GM21825 (cell line): Measurements from ENCODE around the gene GPC6.

Experiments used
- ATAC-seq: cut with Tn5 transposase; IDR thresholded peaks from one replicate; pipeline ENCODE4 v1.9.1; 2021; ENCODE audit warnings: mild to moderate bottlenecking, moderate library complexity; ENCODE audit not compliant: unreplicated experiment

The GPC6 gene

DNA sequence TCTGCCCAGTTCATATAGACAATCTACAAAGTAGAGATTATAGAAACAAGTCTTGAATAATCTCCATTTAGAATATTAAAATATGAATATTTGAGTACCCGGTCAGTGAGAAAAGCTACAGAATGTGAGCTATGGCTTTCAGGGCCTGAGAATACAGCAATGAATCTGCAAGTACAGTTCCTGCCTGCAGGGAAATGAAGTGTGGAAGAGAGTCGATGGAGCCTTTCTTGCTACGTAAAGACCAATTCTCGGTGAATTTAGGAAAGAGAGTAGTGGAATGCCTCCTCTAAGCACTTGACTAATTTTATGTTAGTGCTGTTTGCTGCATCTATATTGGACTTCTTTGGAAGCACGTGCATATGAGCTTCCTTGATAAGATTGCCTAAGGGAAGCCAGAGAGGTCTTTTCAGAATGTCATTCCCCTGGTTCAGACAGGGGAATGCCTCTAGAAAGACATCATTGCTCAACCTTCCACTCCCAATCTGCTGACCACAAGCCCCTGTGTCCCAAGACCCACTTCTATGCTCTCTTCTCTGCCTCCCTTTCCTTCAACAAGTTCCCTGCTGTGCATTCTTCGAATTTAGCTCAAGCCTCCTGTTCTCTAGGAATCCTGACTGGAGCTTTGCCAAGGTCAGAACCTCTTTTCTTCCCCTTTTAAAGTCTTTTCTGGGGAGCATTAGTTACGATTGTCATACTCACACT is 41.9 kb downstream of the GPC6 start:
- ATAC-seq = no peak

DNA sequence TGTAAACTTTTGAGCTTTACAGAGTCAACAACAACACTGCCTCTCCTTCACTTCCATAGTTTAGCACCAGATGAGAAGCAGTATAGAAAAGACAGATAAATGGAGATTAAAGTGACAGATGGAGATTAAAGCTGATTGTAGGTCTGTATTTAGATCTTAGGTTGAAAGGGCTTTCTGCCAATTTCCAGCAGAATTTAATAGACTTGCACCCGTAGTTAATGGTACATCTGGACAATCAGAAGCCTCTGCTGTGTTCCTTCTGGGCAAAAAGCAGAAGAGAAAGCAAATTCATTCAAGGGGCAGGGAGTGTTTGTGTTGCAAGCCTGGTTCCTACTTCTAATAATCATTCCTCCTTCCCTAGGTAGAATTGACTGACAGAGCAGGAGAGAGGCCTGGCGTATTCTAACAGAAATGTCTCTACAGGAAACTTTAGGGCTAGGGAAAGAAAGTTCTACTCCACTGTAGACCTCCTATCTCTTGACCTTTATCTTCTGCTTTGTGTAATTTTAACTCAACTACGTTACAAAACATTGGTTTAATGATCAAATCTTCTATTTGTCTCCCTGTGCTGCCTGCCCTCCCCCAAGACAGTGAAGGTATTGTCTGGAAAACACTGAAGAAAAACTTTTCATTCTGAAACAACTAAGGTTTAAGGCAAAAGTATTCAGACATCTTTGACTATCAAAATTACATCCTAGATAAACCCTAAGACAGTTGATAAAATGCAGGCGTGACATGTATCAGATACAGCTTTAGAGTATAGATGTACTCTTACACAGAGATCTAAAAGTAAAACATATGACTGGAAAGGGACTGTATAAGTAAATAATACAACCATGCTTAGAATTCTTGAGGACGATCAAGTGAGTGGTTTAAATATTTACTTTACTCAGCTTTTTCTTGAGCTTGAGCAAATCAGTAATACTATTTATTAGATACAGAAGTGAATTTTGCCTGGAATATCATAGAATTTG is 44.4 kb downstream of the GPC6 start:
- no peak for ATAC-seq

GRCh38 chr13:93279982-93280381 is 53.4 kb downstream of the GPC6 start:
- ATAC-seq = no peak

GRCh38 chr13:93280688-93281087 is 54.1 kb downstream of the GPC6 start:
- no peak for ATAC-seq

GRCh38 chr13:93283255-93283654 is 56.6 kb downstream of the GPC6 start:
- no peak for ATAC-seq

- no peak for ATAC-seq
Measured at GRCh38 chr13:93284064-93284463, 57.5 kb downstream of the GPC6 start.

GRCh38 chr13:93286047-93286446 is 59.4 kb downstream of the GPC6 start:
- ATAC-seq = no peak

DNA sequence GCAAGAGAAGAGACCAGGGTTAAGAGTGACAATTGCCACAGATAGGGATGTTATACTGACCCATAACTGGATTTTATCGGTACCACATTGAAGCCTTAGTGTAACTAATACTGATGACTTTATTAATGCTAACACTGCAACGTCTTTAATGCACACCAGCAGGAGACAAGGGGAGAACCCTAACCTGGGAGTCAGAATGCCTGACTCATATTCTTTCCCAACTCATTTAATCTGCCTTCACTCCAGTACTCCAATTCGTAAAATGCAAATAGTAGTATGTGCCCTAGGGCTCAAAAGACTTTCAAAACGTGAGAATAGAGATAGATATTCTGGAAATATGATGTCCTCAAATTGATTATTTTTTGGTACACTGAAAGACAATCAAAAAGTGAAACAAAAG is 62.4 kb downstream of the GPC6 start:
- no peak for ATAC-seq

- no peak for ATAC-seq
Measured at GRCh38 chr13:93289842-93290241, 63.2 kb downstream of the GPC6 start.

DNA sequence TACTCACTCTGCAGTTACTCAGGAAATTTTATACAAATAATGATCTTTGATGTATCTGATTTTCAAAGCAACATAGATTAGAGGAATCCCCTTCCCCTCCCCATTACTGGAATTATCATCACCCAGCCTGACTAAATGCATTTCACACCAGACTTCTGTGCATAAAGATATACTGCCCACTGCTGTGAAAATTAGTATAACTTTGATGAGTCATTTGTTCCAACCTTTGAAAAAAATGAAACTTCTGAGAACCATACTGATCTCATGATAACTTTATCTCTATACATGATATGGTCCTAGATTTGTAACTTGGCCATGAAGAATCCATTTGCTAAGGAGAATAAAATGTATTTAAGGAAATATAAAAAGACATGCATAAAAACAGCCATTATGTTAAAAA is 63.9 kb downstream of the GPC6 start:
- ATAC-seq = no peak

DNA sequence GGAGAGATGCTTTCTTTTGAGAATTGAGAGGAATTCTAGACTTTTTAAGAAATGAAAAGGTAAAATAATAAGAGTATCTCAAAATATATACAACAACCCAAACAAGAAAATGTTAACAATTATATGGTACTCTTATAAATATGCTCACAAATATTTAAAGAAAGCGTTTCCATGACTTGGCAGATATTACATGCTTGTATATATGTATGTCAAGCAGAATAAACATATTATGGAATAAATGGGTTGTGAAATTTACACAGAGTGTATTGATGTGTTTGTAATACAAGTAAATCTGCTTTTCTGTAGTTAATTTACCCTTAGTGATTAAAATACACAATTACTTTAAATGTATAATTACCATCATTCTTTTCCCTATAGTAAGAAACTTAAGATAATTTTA is 65.8 kb downstream of the GPC6 start:
- ATAC-seq = no peak

DNA sequence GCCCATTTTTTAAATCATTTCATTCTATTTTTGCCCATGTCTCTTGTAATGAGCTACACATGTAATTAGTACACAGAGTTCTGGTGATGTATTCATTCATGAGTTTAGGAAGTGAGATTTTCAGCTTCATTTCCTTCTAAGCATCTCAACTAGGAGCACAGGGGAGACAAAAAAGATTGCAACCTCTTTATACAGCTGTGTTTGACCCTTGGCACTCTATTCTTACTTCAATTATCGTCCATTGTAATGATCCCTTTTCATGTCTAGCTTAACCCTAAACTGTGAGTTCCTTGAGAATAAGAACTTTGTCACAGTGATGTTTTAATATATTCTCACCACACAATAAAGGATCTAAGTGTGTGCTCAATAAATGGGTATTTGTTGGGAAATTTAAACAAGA is 67.1 kb downstream of the GPC6 start:
- no peak for ATAC-seq

DNA sequence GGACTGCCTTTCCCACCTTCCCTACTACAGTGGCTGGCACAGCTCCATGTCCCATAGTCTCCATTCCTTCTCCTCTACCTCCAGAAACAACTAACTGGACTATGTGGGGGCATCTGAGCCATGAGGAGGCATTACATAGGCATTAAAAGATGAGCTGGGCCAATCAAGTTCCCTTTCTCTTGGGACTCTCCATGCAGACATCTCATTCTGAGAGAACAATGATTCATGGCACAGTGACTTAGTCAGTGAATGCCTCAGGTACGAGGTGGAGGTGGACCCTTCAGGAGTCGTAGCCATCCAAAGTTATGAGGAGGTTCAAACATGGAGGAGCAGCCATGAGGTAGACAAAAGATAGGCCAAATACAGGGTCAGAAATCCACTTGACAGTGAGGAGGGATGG is 70.0 kb downstream of the GPC6 start:
- ATAC-seq = no peak

- ATAC-seq = no peak
Measured at GRCh38 chr13:93298713-93299112, 72.1 kb downstream of the GPC6 start.

GRCh38 chr13:93304134-93304533 is 77.5 kb downstream of the GPC6 start:
- ATAC-seq = no peak

GRCh38 chr13:93304868-93305613 is 78.4 kb downstream of the GPC6 start:
- no peak for ATAC-seq

GRCh38 chr13:93305886-93306285 is 79.3 kb downstream of the GPC6 start:
- ATAC-seq = no peak

GRCh38 chr13:93307136-93307535 is 80.5 kb downstream of the GPC6 start:
- no peak for ATAC-seq

DNA sequence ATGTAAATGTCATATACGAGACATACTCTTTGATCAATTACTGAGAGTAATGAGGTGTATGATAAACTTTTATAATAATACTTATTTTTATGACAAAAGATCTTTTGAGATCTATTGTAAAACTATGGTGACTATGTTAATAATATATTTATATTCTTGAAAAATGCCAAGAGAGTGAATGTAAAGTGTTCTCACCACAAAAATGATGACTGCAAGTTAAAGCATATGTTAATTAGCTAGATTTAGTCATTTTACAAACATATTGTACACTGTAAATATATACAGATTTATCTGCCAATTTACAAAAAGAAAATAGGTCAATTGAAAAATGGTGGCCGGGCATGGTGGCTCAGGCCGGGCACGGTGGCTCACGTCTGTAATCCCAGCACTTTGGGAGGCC is 81.0 kb downstream of the GPC6 start:
- ATAC-seq = no peak

DNA sequence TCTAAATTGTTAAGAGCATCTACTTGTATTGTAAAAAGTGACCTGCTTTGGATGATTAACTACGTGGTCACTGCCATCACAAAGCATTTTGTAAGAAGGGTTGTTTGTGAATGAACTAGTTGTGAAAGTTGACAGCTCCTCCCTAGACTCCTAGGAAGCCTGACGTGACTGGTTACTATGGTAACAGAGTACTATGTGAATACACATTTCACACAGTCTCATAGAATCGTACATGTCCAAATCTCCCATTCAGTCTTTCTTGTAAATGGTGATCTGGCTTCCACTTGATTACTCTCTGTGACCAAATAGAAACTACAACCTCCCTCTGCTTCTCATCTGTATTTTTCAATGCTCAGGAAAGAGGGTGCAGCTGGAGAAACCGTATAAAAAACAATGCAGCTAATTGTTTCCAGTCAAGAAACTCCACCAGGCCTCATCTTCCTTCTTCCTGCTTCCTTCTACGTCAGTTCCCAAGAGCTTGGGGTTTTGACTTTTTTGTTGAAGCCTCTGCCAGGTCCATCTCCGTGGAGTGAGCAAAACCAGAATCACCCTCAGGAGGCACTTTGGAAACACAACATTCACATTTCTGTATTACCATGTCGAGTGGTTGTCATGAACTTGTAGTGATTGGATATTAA is 83.4 kb downstream of the GPC6 start:
- no peak for ATAC-seq

DNA sequence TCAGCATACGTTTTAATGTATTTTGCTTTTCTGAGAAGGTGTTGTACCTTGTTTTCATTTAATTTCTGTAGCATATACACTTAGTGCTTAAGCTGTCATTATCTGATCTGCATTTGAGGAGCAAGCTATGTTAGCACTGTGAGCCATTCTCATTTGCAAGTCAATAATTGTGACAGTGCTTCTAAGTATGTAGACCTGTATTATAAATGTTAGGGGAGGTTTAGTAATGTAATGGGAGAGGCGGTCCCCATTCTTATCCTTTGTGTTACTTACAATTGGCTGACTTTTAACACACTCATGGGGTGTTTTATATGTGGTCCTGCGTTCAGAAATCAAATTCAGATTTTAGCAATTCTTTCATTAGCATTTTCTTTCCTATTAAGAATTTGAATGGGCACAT is 90.2 kb downstream of the GPC6 start:
- no peak for ATAC-seq
